GM23338 (cell line): ENCODE data around the gene TRIO. TPM values are rescaled to one million over a fixed set of nuclear protein-coding genes. Genes with fewer than 3 reads are reported as not detected.

Experiments used
- ATAC-seq: fragments of 200-7000 bp; cut with Tn5 transposase; 3 replicates; pipeline ENCODE4 v1.9.1; 2020
- DNase-seq: peaks from one replicate; pipeline ENCODE4 v3.0.0-alpha.2; 2015; ENCODE audit warnings: low spot score
- H2AFZ ChIP-seq: fragments of 200-600 bp; sonication (generic); 2 replicates; pipeline ENCODE4 v1.8.0; 2016; ENCODE audit warnings: antibody characterized with exemption, mild to moderate bottlenecking, moderate library complexity
- H3F3A ChIP-seq: fragments of 200-600 bp; sonication (generic); replicated peaks from 2 replicates; pipeline ENCODE4 v1.8.0; 2017; ENCODE audit warnings: antibody characterized with exemption, mixed run types, low read depth
- H3K27ac ChIP-seq: fragments of 200-600 bp; sonication (generic); 2 replicates; pipeline ENCODE4 v1.6.1; 2016; ENCODE audit warnings: low read depth
- H3K27me3 ChIP-seq: fragments of 200-600 bp; sonication (generic); 2 replicates; pipeline ENCODE4 v1.8.0; 2016; ENCODE audit warnings: mild to moderate bottlenecking, mixed run types, moderate library complexity; ENCODE audit not compliant: insufficient read depth
- H3K36me3 ChIP-seq: fragments of 200-600 bp; sonication (generic); 2 replicates; pipeline ENCODE4 v1.8.0; 2016; ENCODE audit warnings: mild to moderate bottlenecking; ENCODE audit not compliant: insufficient read depth
- H3K4me1 ChIP-seq: fragments of 200-600 bp; sonication (generic); 2 replicates; pipeline ENCODE4 v1.8.0; 2016; ENCODE audit warnings: mild to moderate bottlenecking, moderate library complexity; ENCODE audit not compliant: insufficient read depth
- H3K4me2 ChIP-seq: fragments of 200-600 bp; sonication (generic); 2 replicates; pipeline ENCODE4 v1.7.1; 2017; ENCODE audit warnings: mixed run types
- H3K4me3 ChIP-seq: fragments of 200-600 bp; sonication (generic); 2 replicates; pipeline ENCODE4 v1.6.1; 2016; ENCODE audit warnings: mixed run types
- H3K79me2 ChIP-seq: fragments of 200-600 bp; sonication (generic); replicated peaks from 2 replicates; pipeline ENCODE4 v1.8.0; 2017; ENCODE audit warnings: mild to moderate bottlenecking; ENCODE audit not compliant: insufficient read depth
- H3K9me2 ChIP-seq: fragments of 200-600 bp; sonication (generic); 2 replicates; pipeline ENCODE4 v1.8.0; 2017; ENCODE audit not compliant: insufficient read depth
- H4K20me1 ChIP-seq: fragments of 200-600 bp; sonication (generic); replicated peaks from 2 replicates; pipeline ENCODE4 v1.8.0; 2017; ENCODE audit warnings: mild to moderate bottlenecking; ENCODE audit not compliant: insufficient read depth
- H3K27ac Mint-ChIP-seq: 2 replicates; pipeline ENCODE4 v1.8.0; 2020; ENCODE audit warnings: inconsistent platforms, mild to moderate bottlenecking, moderate library complexity, mixed read lengths
- H3K27me3 Mint-ChIP-seq: 3 replicates; pipeline ENCODE4 v1.8.0; 2022; ENCODE audit warnings: low read depth, mild to moderate bottlenecking, moderate library complexity, mixed read lengths, inconsistent platforms; ENCODE audit not compliant: insufficient read depth, poor library complexity
- H3K36me3 Mint-ChIP-seq: 3 replicates; pipeline ENCODE4 v1.8.0; 2021; ENCODE audit warnings: low read depth, mild to moderate bottlenecking, inconsistent platforms, moderate library complexity, mixed read lengths
- H3K4me1 Mint-ChIP-seq: 3 replicates; pipeline ENCODE4 v1.8.0; 2020; ENCODE audit warnings: mild to moderate bottlenecking, inconsistent platforms, mixed read lengths
- H3K4me3 Mint-ChIP-seq: 3 replicates; pipeline ENCODE4 v1.8.0; 2021; ENCODE audit warnings: moderate library complexity, mild to moderate bottlenecking, inconsistent platforms, mixed read lengths
- H3K9me3 Mint-ChIP-seq: 3 replicates; pipeline ENCODE4 v1.8.0; 2020; ENCODE audit warnings: moderate library complexity, mild to moderate bottlenecking, inconsistent platforms, mixed read lengths
- CREB1 ChIP-seq: fragments of 250-450 bp; sonication (Bioruptor Pico); IDR thresholded peaks from 2 replicates; pipeline ENCODE4 v1.5.0; 2020; ENCODE audit warnings: low read depth, mild to moderate bottlenecking, moderate library complexity
- JUNB ChIP-seq: IDR thresholded peaks from one replicate; pipeline ENCODE4 v1.6.1; 2016; ENCODE audit warnings: antibody characterized with exemption; ENCODE audit not compliant: unreplicated experiment
- ZNF462 ChIP-seq: fragments of 250-450 bp; sonication (Bioruptor Pico); IDR thresholded peaks from 2 replicates; pipeline ENCODE4 v1.5.0; 2020; ENCODE audit warnings: mild to moderate bottlenecking, moderate library complexity
- polyA plus RNA-seq: library from polyadenylated mRNA; unstranded; fragments of >200 nt; fragmentation: Nextera tagmentation; extraction: Ambion mirVana; gene quantifications from 2 replicates; pipeline ENCODE4 v1.2.1, GENCODE V29; 2016
- total RNA-seq: library from RNA; depleted of rRNA; stranded (reverse); fragments of >200 nt; shearing (Covaris generic); gene quantifications from 2 replicates; pipeline ENCODE4 v1.2.3, GENCODE V29; 2014
- TF ChIP-seq, protein P1 (sequence below): IDR thresholded peaks from one replicate; pipeline ENCODE4 v1.6.1; 2018; ENCODE audit warnings: antibody characterized with exemption; ENCODE audit not compliant: unreplicated experiment

The TRIO gene
- total and polyA plus RNA-seq, 2 experiments from 2014 or later: 13.8 to 113 TPM

- TF ChIP-seq ZNF462 (CRISPR knock-in tag) (no peak), CREB1 (CRISPR knock-in tag) (no peak)
Measured at GRCh38 chr5:14155075-14155474, 11.9 kb downstream of the TRIO start (continued).

DNA sequence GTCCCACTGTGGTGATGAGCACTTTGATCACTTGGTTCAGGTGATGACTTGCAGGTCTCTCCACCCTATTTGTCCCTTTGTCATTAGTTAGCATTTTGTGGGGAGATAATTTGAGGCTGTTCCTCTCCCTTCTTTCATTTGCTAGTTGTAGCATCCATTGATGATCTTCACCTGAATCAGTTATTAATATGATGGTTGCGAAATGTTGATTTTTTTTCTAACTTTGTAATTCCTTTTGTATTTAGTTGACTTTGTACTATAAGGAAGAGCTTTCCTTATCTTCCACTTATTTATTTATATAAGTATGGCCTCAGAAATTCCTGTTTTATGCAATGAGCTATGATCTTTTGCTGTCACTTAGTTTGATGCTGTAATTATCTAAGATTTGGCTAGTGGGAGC lies 12.6 kb downstream of the TRIO start:
- Mint-ChIP-seq H3K27me3 (peaks cover 6% of the 10 kb centered on the region), H3K9me3 (no peaks in the 10 kb centered on the region), H3K36me3 (no peaks in the 10 kb centered on the region), H3K4me3 (no peak overlapping the region), H3K27ac (no peak overlapping the region), H3K4me1 (peaks cover 51% of the 10 kb centered on the region)
- Histone ChIP-seq H2AFZ (no peak overlapping the region), H3K79me2 (peaks cover 99% of the 10 kb centered on the region), H3F3A (no peaks in the 10 kb centered on the region), H3K4me1 (peaks cover 79% of the 10 kb centered on the region), H3K4me2 (0 out of 2 replicates have a peak overlapping the region, but pooled peaks have one; percentile 18), H3K27me3 (no peaks in the 10 kb centered on the region), H3K4me3 (no peak overlapping the region), H3K9me2 (no peaks in the 10 kb centered on the region), H4K20me1 (peaks cover 89% of the 10 kb centered on the region), H3K36me3 (no peaks in the 10 kb centered on the region), H3K27ac (no peak overlapping the region)
- no peak for ATAC-seq
- DNase-seq: no peak
- TF ChIP-seq JUNB: no peak
- TF ChIP-seq ZNF462 (CRISPR knock-in tag): no peak
- TF ChIP-seq CREB1 (CRISPR knock-in tag): no peak
- TF ChIP-seq, protein P1, sequence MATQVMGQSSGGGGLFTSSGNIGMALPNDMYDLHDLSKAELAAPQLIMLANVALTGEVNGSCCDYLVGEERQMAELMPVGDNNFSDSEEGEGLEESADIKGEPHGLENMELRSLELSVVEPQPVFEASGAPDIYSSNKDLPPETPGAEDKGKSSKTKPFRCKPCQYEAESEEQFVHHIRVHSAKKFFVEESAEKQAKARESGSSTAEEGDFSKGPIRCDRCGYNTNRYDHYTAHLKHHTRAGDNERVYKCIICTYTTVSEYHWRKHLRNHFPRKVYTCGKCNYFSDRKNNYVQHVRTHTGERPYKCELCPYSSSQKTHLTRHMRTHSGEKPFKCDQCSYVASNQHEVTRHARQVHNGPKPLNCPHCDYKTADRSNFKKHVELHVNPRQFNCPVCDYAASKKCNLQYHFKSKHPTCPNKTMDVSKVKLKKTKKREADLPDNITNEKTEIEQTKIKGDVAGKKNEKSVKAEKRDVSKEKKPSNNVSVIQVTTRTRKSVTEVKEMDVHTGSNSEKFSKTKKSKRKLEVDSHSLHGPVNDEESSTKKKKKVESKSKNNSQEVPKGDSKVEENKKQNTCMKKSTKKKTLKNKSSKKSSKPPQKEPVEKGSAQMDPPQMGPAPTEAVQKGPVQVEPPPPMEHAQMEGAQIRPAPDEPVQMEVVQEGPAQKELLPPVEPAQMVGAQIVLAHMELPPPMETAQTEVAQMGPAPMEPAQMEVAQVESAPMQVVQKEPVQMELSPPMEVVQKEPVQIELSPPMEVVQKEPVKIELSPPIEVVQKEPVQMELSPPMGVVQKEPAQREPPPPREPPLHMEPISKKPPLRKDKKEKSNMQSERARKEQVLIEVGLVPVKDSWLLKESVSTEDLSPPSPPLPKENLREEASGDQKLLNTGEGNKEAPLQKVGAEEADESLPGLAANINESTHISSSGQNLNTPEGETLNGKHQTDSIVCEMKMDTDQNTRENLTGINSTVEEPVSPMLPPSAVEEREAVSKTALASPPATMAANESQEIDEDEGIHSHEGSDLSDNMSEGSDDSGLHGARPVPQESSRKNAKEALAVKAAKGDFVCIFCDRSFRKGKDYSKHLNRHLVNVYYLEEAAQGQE: no peak
